SKM-1 treated with dmso at 0.1 percent for 144 hours (cell line): ENCODE data around the gene ACSS2.
A peak's percentile ranks its signal among the peaks of the same experiment; 100 is the strongest.

ENCODE experiments used
- DNase-seq: peaks from one replicate; lab custom pipeline; 2025; ENCODE audit not compliant: unreplicated experiment; lab: John Stamatoyannopoulos, UW

The ACSS2 gene

DNA sequence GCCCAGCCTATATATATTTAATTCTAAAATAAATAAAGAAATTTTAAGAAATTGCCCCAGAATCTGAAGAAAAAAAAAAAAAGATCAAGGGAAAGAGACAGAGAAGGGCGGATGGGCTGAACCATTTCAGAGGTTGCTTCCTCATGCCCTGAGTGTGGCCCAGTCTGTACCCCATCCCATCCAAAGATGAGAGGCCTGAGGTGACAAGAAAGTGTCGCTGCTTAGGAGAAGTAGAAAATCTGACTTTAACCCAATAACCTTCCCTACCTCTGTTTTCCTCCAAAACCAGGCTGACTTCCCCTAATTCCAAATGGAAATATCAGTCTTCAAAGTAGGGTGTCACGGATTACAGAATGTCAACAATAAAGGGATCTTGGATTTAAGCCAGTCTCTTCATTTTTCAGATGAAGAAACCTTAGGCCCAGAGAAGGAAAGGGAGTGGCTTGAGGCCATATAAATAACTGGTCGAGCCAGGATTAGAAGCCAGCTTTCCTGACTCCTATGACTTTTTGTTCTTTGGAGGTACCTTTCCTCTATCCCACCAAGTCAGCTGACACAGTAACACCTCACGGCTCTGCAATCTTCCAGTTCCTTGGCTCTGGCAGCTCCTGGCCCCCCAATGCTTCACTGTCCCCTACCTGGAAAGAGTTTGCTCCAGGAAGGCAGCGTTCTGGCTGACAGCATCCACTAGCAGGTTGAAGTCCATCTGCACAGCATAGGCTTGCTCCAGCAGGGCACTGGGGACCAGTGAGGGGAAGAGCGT is 69.1 kb downstream of the ACSS2 start:
- DNase-seq: no peak

GRCh38 chr20:34946661-34947060 is 70.2 kb downstream of the ACSS2 start:
- DNase-seq: no peak

DNA sequence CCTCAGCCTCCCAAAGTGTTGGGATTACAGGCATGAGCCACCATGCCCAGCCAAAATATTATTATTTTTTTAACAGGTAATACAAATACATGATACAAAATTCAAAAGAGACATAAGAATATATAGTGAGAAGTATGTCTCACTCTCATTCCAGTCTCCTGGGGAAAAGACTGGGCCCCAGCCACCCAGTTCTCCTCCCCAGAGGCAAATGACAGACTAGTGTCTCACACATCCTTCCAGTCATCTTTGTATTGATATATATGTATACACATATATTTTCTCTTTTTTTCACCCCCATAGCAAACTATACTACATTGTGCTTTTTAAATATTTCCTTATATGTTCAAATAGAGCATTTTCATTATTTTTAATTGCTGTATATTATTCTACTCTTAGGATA is 70.9 kb downstream of the ACSS2 start:
- no peak for DNase-seq

DNA sequence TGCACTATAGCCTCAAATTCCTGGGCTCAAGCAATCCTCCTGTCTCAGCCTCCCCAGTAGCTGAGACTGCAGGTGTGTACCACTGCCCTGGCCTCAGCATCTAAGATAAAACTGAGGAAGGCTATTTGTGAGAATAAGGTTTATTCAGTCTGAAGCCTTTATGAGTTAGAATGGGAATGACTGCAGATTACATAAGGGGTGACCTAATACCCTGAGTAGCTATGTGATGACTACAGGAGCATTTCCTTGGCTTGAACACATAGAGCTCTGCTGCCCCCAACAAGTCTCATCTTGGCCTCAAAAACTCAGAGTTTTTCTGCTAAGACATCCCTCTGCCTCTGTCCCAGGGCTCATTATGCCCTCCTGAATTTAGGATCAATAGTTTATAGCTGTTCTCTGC is 71.6 kb downstream of the ACSS2 start:
- DNase-seq: no peak

GRCh38 chr20:34949120-34949519 is 72.7 kb downstream of the ACSS2 start:
- DNase-seq: no peak

DNA sequence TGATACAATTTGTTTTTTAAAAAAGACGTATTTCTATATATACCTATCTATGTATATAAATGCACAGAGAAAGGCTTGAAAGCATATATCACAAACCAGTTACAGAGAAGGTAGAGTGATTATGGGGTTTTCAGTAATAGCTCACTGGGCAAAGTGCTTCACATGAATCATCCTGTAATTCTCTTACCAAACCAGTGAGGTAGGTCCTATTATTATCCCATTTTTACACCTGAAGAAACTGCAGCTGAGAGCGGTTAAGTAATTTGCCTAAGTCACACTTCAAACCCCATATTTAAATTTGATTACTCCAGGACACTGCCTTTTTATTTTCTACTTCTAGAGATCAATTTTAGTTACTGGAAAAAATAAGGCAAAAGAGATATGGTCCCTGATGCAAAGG is 74.8 kb downstream of the ACSS2 start:
- no peak for DNase-seq

- no peak for DNase-seq
These were observed 75.2 kb downstream of the ACSS2 start for GRCh38 chr20:34951652-34952051.

DNA sequence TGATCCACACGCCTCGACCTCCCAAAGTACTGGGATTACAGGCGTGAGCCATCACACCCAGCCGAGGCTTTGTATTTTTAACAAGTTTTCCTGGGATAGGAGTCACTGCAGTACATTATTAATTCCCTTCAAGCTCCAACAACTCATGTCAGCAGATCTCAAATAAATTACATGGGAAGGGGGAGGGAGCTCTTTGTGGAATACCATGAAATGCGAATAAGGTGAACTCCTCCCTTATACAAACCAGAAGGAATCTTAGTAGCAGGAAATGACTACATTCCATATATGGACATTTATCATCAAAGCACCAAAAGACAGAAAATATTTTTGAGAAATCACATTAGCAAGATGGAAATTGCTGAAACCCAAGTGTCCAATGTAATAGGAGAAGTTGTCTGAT is 76.3 kb downstream of the ACSS2 start:
- no peak for DNase-seq

GRCh38 chr20:34953960-34954359 is 77.5 kb downstream of the ACSS2 start:
- DNase-seq: no peak

GRCh38 chr20:34954904-34955230 is 78.5 kb downstream of the ACSS2 start:
- peak; percentile 18 for DNase-seq

DNA sequence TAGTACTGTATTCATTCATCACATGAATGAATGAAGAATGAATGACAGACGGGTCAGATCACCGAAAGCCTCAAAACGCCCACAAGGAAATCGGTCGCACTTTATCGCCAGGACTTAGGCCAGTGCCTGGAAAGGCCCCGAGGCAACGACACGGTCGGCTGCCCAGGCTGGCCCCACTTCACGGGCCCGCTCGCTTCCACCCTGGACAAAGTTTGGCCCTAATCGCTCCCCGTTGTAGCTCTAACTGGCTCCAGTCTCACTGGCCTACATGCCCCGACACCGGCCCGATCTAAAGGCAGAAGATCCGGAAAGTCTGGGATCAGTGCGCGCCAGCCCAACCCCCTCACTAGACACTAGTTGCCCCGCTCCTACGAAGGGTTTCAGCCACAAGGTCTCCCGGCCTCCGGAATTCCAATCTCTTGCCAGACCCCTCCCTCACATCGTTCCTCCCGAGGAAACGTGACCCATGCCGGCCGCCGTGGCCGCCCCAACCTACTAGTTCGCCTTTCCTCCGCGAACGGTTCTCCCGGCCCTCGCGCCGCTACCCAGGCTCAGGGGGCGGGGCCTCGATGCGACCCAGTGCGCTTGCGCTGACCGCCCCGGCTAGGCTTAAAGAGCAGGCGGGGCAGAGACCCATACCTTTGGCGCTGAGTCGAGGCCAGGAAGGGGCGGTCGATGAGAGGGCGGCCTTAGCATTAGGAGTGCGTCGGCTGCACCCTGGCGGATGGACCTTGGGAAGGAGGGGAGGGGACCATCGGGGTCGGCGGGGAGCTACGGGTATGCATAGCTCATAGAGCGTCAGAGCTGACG is 79.0 kb downstream of the ACSS2 start, which contains the start of the genes GSS and MYH7B:
GSS (minus strand) TSS at position 576 of the 810 bp plus-strand sequence. CDS start 3,954 bp downstream, outside the sequence.
MYH7B (plus strand) TSS at position 638 of the 810 bp plus-strand sequence. CDS start 22,138 bp downstream, outside the sequence.
- peak; percentile 88 for DNase-seq

DNA sequence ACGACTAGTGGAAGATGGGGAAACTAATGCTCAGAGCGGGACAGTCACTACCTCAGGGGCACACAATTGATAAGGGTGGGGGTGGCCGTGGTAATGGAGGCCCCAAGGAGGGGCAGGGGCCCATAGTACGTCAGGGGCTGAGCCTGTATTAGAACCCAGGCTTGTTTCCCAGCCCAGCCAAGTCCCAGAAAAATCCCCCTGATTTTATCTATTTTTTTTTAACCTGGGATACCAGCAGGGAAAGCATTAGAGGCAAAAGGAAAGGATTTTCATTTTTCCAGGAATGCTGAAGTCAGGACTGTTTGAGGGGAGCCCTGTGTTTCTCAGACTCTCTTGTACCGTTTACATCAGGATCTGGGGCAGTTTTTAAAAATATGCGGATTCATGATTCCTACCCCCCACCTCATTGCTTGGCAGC is 79.6 kb downstream of the ACSS2 start:
- no peak for DNase-seq

DNA sequence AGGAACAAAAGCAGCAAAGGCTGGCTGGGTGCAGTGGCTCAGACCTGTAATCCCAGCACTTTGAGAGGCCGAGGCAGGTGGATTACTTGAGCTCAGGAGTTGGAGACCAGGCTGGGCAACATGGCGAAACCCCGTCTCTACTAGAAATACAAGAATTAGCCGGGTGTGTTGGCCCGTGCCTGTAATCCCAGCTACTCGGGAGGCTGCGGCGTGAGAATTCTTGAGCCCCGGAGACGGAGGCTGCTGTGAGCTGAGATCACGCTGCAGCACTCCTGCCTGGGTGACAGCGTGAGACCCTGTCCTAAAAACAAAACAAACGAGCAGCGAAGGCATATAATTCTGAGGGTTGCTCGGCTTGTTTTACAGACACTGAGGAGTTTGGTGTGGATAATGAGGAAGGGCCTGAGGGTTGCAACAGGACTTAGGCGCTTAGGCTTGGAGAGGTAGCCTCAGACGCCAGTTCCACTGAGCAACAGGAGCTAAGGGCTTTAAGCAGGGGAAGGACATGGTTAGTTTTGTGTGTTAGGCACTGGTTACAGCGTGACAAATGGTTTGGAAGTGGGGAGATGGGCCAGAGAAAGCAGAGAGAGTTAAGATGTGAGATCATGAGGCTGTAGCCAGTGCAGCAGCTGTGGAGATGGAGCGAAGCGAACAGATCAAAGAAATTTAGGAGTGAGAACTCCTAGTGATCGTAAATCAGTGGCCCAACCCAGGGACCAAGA is 80.5 kb downstream of the ACSS2 start:
- DNase-seq: no peak

DNA sequence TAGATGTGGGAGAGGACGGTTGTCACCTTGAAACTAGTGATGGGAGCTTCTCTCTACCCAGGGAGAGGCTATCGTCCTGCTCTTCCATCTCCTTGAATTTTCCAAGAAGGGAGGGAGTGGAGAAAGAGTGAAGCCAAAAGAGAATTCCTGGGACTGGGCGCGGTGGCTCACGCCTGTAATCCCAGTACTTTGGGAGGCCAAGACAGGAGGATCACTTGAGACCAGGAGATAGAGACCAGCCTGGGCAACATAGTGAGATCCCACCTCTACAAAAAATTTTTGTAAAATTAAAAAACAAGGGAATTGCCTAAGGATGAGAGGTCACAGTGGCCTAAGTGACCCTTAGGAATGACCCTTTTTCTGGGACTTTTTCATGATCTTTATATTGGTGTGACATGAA is 88.1 kb downstream of the ACSS2 start:
- DNase-seq: no peak

- DNase-seq: no peak
These were observed 88.6 kb downstream of the ACSS2 start for GRCh38 chr20:34965051-34965450.

- no peak for DNase-seq
These were observed 91.0 kb downstream of the ACSS2 start for GRCh38 chr20:34967421-34967820.

DNA sequence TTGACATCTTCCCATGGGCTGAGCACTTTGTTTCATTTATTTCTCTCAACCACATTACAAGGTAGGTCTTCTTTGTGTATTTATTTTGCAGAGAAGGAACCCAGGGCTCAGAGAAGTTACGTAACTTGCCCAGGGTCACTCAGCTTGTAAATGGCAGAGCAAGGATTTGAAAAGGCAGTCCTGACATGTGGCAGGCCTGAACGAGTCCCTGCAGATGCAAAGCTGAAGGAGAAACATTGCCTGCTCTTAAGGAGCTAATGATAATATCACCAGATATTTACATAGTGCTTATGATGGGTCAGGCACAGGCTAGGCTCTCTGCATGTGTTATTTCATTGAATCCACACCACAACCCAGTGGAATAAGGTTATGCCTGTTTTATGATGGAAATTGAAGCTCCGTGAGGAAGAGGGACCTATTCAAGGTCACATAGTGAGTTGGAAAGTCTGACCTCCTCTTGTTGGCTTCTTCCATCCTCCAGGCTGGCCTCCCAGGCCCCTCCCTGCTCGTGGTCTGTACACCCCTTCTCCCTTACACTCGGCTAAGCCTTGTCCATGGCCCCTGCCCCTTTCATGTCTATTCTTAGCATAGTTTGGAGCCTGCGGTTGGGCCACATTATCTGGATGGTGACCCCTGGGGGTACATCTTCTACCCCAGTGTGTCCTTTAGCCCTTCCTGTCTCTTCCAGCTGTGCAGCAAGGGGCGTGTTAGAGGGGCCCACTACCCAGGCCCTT is 91.8 kb downstream of the ACSS2 start:
- DNase-seq: no peak

- DNase-seq: no peak
These were observed 93.9 kb downstream of the ACSS2 start for GRCh38 chr20:34970193-34970840.

GRCh38 chr20:34970846-34971560 is 94.6 kb downstream of the ACSS2 start:
- no peak for DNase-seq
